HG02981 (cell line): ENCODE data around the gene CCDC89.
"Not testable (repeated sequence)": the region's sequence is repeated elsewhere in the genome, so short reads cannot be mapped to it uniquely, and the experiment has no call there.

Experiments used
- ATAC-seq: cut with Tn5 transposase; IDR thresholded peaks from one replicate; pipeline ENCODE4 v1.9.1; 2021; ENCODE audit warnings: mild to moderate bottlenecking, moderate library complexity; ENCODE audit not compliant: unreplicated experiment

The CCDC89 gene

DNA sequence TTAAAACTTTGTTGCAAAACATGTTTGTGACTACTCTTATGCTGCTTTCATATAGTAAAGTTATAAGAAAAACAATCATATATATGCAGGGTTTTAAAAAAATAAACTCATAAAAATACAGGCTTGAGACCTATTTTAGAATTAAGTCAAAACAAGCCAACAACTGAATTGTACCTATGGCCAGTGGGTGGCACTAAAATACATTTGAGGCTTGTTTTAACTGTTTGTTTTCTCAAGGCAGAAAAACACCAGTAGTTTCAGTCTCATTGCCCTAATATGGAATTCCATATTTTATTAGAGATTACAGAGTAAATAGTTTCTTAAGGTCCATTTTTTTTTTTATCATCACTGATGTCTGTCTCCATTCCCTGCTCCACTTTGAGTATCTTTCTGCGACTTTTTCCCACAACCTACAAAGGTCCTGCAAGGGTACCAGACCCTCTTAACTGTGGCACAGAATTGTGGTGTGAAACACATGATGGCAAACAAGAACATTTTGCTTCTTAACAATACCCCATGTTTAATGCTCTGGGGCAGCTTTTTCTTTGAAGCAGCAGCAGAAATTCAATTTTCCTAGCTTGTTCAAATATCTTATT is 8.5 kb upstream of the CCDC89 start:
- no peak for ATAC-seq

GRCh38 chr11:85685125-85685819 is 723 bp downstream of the CCDC89 start:
- ATAC-seq: no peak

- ATAC-seq: peak; percentile 74
These were observed 3.4 kb downstream of the CCDC89 start for GRCh38 chr11:85682330-85683305.

DNA sequence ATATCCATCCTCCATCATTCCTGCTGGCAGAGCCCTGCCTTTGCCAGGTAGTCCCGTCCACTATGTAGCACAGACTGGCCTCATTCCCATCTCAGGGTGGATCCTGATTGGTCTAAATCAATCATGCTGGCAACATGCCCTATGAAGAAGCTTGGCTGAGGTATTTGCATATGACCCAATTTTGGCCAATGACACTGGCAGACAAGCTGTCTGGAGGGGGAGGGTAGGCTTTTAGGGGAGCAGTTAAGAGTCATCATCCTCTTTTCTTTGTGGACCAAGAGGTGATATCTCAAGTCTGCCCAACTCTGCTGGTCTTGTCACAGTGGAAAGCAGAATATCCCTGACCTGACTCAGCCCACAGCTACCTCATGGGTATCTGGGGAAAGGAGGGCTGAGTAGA is 5.1 kb downstream of the CCDC89 start:
- no peak for ATAC-seq

DNA sequence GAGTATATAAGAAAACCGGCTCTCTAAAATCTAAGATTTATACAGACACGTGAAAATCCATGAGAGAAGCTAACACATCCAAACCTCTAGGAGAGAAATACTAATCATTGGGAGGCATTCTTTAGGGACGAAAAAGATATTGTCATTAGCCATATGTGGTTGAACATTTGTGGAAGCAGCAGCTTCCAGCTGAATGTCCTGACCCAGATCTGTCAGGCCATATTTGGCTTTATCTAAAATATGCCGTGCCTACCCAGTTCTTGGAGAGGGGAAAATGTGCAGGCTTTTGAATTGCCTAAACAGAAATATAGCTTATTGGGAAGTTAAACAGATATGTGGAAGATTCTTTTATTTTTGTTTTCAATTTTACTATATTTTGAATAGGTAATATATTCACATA is 6.4 kb downstream of the CCDC89 start:
- ATAC-seq: no peak

- ATAC-seq: no peak
These were observed 12.6 kb downstream of the CCDC89 start for GRCh38 chr11:85673393-85673792.

- ATAC-seq: no peak
These were observed 13.7 kb downstream of the CCDC89 start for GRCh38 chr11:85672105-85672902.

GRCh38 chr11:85670949-85671663 is 14.9 kb downstream of the CCDC89 start:
- ATAC-seq: not testable (repeated sequence)

DNA sequence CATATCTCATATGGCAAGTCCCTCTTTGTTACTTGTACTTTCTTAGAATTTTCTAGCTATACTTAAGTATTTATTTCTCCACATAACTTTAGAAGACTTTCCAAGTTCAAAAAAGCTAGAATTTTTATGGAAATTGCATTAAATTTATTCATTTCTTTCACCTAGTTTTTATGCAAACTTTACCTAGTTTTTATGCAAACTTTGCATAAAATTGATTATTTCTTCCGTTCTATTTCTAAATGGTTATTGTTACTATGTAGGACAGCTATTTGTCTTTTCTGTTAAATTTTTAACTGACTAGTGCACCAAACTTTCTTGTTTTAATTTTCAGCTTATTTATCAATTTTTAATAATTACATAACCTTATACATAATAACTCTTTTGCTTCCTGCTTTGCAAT is 17.8 kb downstream of the CCDC89 start:
- ATAC-seq: no peak

- no peak for ATAC-seq
These were observed 19.3 kb downstream of the CCDC89 start for GRCh38 chr11:85666687-85667086.

- no peak for ATAC-seq
These were observed 20.3 kb downstream of the CCDC89 start for GRCh38 chr11:85665733-85666132.

GRCh38 chr11:85664615-85665481 is 21.1 kb downstream of the CCDC89 start, which contains the start of gene CREBZF:
TSS of gene CREBZF (minus strand) at chr11:85665129. CDS start at chr11:85664875, 254 bp downstream.
- ATAC-seq: peak; percentile 86

DNA sequence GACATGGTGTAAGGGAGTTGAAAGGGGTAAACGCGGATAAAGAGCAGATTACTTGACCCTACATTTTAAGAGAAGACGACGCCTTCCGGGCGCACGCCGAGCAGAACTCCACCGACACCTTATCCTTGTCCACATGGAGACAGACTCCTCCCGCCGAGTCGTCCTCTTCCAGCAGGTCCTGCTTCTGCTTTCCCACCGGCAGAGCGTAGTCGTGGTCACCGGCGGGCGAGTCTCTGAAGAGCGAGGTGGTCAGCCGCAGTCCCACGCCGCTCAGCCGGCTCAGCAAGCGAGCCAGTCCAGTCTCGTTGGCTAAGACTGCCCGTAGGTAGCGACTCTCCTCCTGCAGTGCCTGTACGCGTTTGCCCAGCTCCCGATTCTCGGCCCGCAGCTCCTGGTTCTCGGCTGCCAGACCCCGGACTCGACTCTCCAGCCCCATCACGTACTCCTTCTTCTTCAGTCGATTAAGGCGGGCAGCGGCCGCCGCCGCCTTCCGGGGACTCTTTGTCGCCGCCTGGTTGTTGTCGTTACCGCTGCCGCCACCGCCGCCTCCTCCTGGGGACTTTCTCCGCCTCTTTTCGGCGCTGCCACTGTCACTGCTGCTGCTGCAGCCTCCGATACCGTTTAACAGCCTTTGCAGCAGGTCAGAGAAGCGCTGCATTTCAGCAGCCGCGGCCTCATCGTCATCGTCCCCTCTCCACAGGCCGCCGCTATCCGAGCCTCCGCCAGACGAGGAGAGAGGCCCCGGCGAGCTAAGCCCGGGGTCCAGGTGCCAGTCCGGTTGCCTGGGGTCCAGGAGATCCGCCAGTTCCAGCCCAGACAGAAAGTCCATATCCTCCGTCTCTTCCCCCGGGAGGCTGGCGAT is 22.0 kb downstream of the CCDC89 start:
- peak; percentile 70 for ATAC-seq

GRCh38 chr11:85663080-85663752 is 22.8 kb downstream of the CCDC89 start:
- no peak for ATAC-seq

GRCh38 chr11:85661972-85662664 is 23.9 kb downstream of the CCDC89 start:
- ATAC-seq: no peak

- no peak for ATAC-seq
These were observed 27.8 kb downstream of the CCDC89 start for GRCh38 chr11:85658180-85658579.

DNA sequence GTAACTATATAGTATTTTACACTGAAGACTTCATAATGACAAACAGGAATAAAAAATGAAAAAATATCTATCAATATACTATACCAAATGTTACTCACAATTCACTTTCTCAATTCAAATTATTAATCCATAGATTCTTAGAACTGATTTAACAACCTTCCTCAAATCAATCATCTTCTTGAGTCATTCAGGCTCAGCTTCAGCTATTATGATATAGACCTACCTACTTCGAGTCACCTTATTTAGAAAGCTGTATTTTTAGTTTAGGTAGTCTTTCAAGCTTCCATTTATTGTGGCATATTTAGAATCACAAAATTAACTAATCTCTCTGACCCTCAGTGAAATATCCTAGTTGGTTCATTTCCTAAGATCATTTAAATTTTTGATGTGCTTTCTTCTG is 29.2 kb downstream of the CCDC89 start:
- ATAC-seq: no peak
